Muscle of arm (tissue), 12 donors: ENCODE results near the gene SV2C. TPM values are rescaled to one million over a fixed set of nuclear protein-coding genes. Genes with fewer than 3 reads are reported as not detected.

Source experiments
- DNase-seq: peaks from one replicate; pipeline ENCODE4 v3.0.0-alpha.2; 2013
- polyA plus RNA-seq, 12 donors: library from polyadenylated mRNA; unstranded; fragments of 120-200 nt; gene quantifications; one replicate each; pipeline ENCODE4 v1.2.1, GENCODE V29; 2013; ENCODE audit not compliant: insufficient read length in 12 of 12

SV2C gene
- polyA plus RNA-seq, 12 donors: 0.03 to 0.45 (median 0.17) TPM; not detected in 6

GRCh38 chr5:76250463-76250862 is 167.3 kb downstream of the SV2C start:
- no peak for DNase-seq

GRCh38 chr5:76251656-76252055 is 168.5 kb downstream of the SV2C start:
- no peak for DNase-seq

- DNase-seq: no peak
Observed at GRCh38 chr5:76252437-76252836, 169.3 kb downstream of the SV2C start.

GRCh38 chr5:76256116-76256889 is 173.1 kb downstream of the SV2C start:
- peak; percentile 64 for DNase-seq

GRCh38 chr5:76257225-76257833 is 174.1 kb downstream of the SV2C start:
- DNase-seq: no peak

GRCh38 chr5:76257897-76258296 is 174.7 kb downstream of the SV2C start:
- DNase-seq: no peak

- no peak for DNase-seq
Observed at GRCh38 chr5:76264681-76265080, 181.5 kb downstream of the SV2C start.

- no peak for DNase-seq
Observed at GRCh38 chr5:76269259-76269931, 186.2 kb downstream of the SV2C start.

- DNase-seq: no peak
Observed at GRCh38 chr5:76269932-76270610, 186.9 kb downstream of the SV2C start.

- DNase-seq: no peak
Observed at GRCh38 chr5:76271836-76272235, 188.7 kb downstream of the SV2C start.

GRCh38 chr5:76273206-76273885 is 190.2 kb downstream of the SV2C start:
- DNase-seq: no peak

- no peak for DNase-seq
Observed at GRCh38 chr5:76274571-76274970, 191.4 kb downstream of the SV2C start.

- no peak for DNase-seq
Observed at GRCh38 chr5:76277736-76278135, 194.6 kb downstream of the SV2C start.

GRCh38 chr5:76278261-76278789 is 195.1 kb downstream of the SV2C start:
- no peak for DNase-seq

GRCh38 chr5:76280494-76280893 is 197.3 kb downstream of the SV2C start:
- DNase-seq: no peak

GRCh38 chr5:76283670-76284069 is 200.5 kb downstream of the SV2C start:
- DNase-seq: no peak

- no peak for DNase-seq
Observed at GRCh38 chr5:76289692-76290091, 206.5 kb downstream of the SV2C start.

- DNase-seq: no peak
Observed at GRCh38 chr5:76290321-76290757, 207.2 kb downstream of the SV2C start.

GRCh38 chr5:76291305-76292077 is 208.3 kb downstream of the SV2C start:
- DNase-seq: no peak

- no peak for DNase-seq
Observed at GRCh38 chr5:76292620-76293322, 209.6 kb downstream of the SV2C start.
